Adrenal gland (tissue), 12 donors: ENCODE data around the gene AFM. TPM values are rescaled to one million over a fixed set of nuclear protein-coding genes. Genes with fewer than 3 reads are reported as not detected.

Experiments used
- DNase-seq, 7 donors: peaks; one replicate each; pipeline ENCODE4 v3.0.0-alpha.2; 2019 to 2020
- H3K27ac ChIP-seq, 5 donors: fragments of 200-600 bp; sonication (generic) in 4 of 5; 1 replicate in 3 of 5; 2 replicates in 2 of 5; pipeline versions ENCODE4 v1.5.1 to v1.8.0; 2016 to 2020; ENCODE audit warnings: mild to moderate bottlenecking in 1 of 5
- H3K27me3 ChIP-seq: fragments of 200-600 bp; 2 replicates; pipeline ENCODE4 v1.8.0; 2021
- H3K36me3 ChIP-seq, 2 donors: fragments of 200-600 bp; replicated peaks in 1 of 2; 1 replicate in 1 of 2; 2 replicates in 1 of 2; pipeline versions ENCODE4 v1.5.1 to v1.8.0; 2018 to 2022
- H3K4me1 ChIP-seq, 2 donors: fragments of 200-600 bp; replicated peaks in 1 of 2; 1 replicate in 1 of 2; 2 replicates in 1 of 2; pipeline versions ENCODE4 v1.5.1 to v1.8.0; 2018 to 2021
- H3K4me3 ChIP-seq, 4 donors: fragments of 200-600 bp; sonication (generic) in 3 of 4; one replicate each; pipeline ENCODE4 v1.5.1; 2016 to 2018
- H3K9me3 ChIP-seq, 3 donors: fragments of 200-600 bp; sonication (generic) in 1 of 3; replicated peaks in 1 of 3; 1 replicate in 2 of 3; 2 replicates in 1 of 3; pipeline versions ENCODE4 v1.5.1 to v1.8.0; 2016 to 2021
- CTCF ChIP-seq, 6 experiments: fragments of 450-650 bp in 4 of 6; fragments of 200-600 bp in 2 of 6; sonication (generic) in 1 of 6; IDR thresholded peaks; 1 replicate in 5 of 6; 2 replicates in 1 of 6; pipeline versions ENCODE4 v1.5.1 to v1.8.0; 2016 to 2021; ENCODE audit warnings: antibody characterized with exemption in 6 of 6, mild to moderate bottlenecking in 2 of 6, moderate library complexity in 1 of 6
- POLR2A ChIP-seq, 2 donors: fragments of 450-650 bp; IDR thresholded peaks; one replicate each; pipeline ENCODE4 v1.6.1; 2017; ENCODE audit warnings: antibody characterized with exemption in 2 of 2, mild to moderate bottlenecking in 2 of 2, moderate library complexity in 1 of 2
- WGBS, 4 donors: extraction: QIAGEN DNeasy Blood & Tissue Kit in 2 of 4; methylation state at CpG; one replicate each; pipeline versions ENCODE4 v1.1.5 to v1.1.7; 2013 to 2017; 5-methylcytosine and 5-hydroxymethylcytosine counted together
- intact Hi-C, 2 donors: fragments of 100-400 bp; cut with DNase I; formaldehyde crosslinking; loops; one replicate each; pipeline versions ENCODE4 v1.14.1 to v1.15.0; 2022 to 2023
- polyA plus RNA-seq, 3 donors: library from polyadenylated mRNA; stranded (reverse); fragments of 200-250 nt in 2 of 3; fragments of 350-450 nt in 1 of 3; fragmentation: Illumina TruSeq in 1 of 3; extraction: RNeasy Lipid Tissue Mini Kit (QIAGEN cat#74804) in 1 of 3; gene quantifications; one replicate each; pipeline ENCODE4 v1.2.3, GENCODE V29; 2013 to 2014
- total RNA-seq, 9 donors: library from RNA; depleted of rRNA in 4 of 9; stranded (reverse); fragments of >200 nt in 4 of 9; fragments of 120-200 nt in 1 of 9; fragmentation: NEBNext Ultra II Directional in 1 of 9; extraction: Animal tissue kit (Norgen Biotek cat#: 25700) in 1 of 9; gene quantifications; one replicate each; pipeline versions ENCODE4 v1.1.0 to v1.2.4, GENCODE V29; 2013 to 2023
- donor health status: healthy with polysubstance abuse.
- donor health status: Bipolar disorder and iron deficiency.
- donor health status: DM: yes; HTN: yes; CAD: no.
- donor health status: DM: no; HTN: no; CAD: no.
- donor health status: DM: no; HTN: no; CAD: no.
- donor health status: DM: yes; HTN: yes; CAD: no.

The AFM gene
- total and polyA plus RNA-seq, 12 donors, result not detected

DNA sequence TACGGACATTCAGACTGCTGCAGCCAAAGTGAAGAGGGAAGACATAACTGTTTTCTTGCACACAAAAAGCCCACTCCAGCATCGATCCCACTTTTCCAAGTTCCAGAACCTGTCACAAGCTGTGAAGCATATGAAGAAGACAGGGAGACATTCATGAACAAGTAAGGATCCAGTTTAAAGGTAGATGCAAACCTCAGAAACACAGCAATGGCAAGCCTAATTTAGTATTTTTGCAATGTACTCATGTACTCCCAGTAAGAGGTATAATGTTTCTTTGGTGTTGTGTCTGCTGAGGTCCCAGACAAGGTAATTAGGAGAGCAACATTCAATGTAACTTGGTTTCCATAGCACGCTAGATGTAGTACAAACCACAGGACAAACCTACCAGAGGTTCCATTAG is 40.9 kb upstream of the AFM start:
- no peak for TF ChIP-seq POLR2A (IDR thresholded peaks at IDR 0.05)
- no peak for TF ChIP-seq CTCF (IDR thresholded peaks at IDR 0.05)
- Histone ChIP-seq H3K4me1 (no peaks in the 10 kb centered on the region), H3K9me3 (no peaks in the 10 kb centered on the region), H3K27ac (no peak overlapping the region), H3K36me3 (no peaks in the 10 kb centered on the region), H3K4me3 (no peak overlapping the region), H3K27me3 (no peaks in the 10 kb centered on the region)
- 87 to 97% (median 89%) methylated on average over 3 of the region's 3 CpGs for WGBS, 4 donors
- intact Hi-C loops, result no loop called here
- DNase-seq, result no peak

DNA sequence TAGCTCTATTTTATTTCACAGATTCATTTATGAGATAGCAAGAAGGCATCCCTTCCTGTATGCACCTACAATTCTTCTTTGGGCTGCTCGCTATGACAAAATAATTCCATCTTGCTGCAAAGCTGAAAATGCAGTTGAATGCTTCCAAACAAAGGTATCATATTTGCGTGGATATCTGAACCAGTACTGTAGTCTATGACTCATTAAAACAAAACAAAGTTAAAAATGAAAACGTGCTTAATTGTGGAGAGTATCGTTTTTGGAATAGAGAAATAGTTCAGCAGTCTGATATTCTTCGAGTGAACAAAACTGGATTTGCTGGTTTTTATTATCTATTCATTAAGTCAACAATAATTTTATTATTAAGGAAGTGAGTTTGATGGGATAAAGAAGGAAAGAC is 39.3 kb upstream of the AFM start:
- Histone ChIP-seq H3K27ac (no peak overlapping the region), H3K27me3 (no peaks in the 10 kb centered on the region), H3K9me3 (no peaks in the 10 kb centered on the region), H3K4me3 (no peak overlapping the region), H3K4me1 (no peaks in the 10 kb centered on the region), H3K36me3 (no peaks in the 10 kb centered on the region)
- DNase-seq, result no peak
- WGBS, 4 donors, result 57 to 68% (median 58%) methylated on average over 5 of the region's 5 CpGs
- TF ChIP-seq POLR2A (IDR thresholded peaks at IDR 0.05) (no peak), CTCF (IDR thresholded peaks at IDR 0.05) (no peak)
- intact Hi-C loops, result no loop called here

- no peaks in the 10 kb centered on the region for H3K9me3 ChIP-seq
- no peaks in the 10 kb centered on the region for H3K36me3 ChIP-seq
- H3K4me1 ChIP-seq, result no peaks in the 10 kb centered on the region
- no peak overlapping the region for H3K4me3 ChIP-seq
- no peak for DNase-seq
- WGBS, 4 donors, result 52 to 75% (median 71%) methylated on average over 3 of the region's 3 CpGs
- H3K27ac ChIP-seq, result no peak overlapping the region
- H3K27me3 ChIP-seq, result no peaks in the 10 kb centered on the region
- intact Hi-C loops, result no loop called here
- no peak for TF ChIP-seq CTCF (IDR thresholded peaks at IDR 0.05)
- TF ChIP-seq POLR2A (IDR thresholded peaks at IDR 0.05), result no peak
These were observed 38.3 kb upstream of the AFM start for GRCh38 chr4:73443224-73443623.

- TF ChIP-seq POLR2A (IDR thresholded peaks at IDR 0.05), result no peak
- TF ChIP-seq CTCF (IDR thresholded peaks at IDR 0.05), result no peak
- intact Hi-C loops, result no loop called here
- H3K27ac ChIP-seq, result no peak overlapping the region
- 77 to 86% (median 79%) methylated on average over 7 of the region's 7 CpGs for whole genome bisulfite sequencing, 4 donors
- DNase-seq, result no peak
- H3K4me3 ChIP-seq, result no peak overlapping the region
- H3K4me1 ChIP-seq, result no peaks in the 10 kb centered on the region
- H3K27me3 ChIP-seq, result peaks cover 5% of the 10 kb centered on the region
- no peaks in the 10 kb centered on the region for H3K9me3 ChIP-seq
- H3K36me3 ChIP-seq, result no peaks in the 10 kb centered on the region
These were observed 35.9 kb upstream of the AFM start for GRCh38 chr4:73445383-73446335.
